Gastroesophageal sphincter (tissue), 4 donors: ENCODE measurements around the gene C1QL1. TPM values are rescaled to one million over a fixed set of nuclear protein-coding genes. Genes with fewer than 3 reads are reported as not detected.

Source experiments
- ATAC-seq: fragments of 150-250 bp; one replicate; pipeline ENCODE4 v1.9.1; 2016; ENCODE audit warnings: mild to moderate bottlenecking, moderate library complexity
- H3K27ac ChIP-seq, 4 donors: fragments of 200-600 bp; sonication (generic) in 3 of 4; 1 replicate in 3 of 4; 2 replicates in 1 of 4; pipeline ENCODE4 v1.5.1; 2016 to 2019
- H3K27me3 ChIP-seq: fragments of 200-600 bp; sonication (generic); one replicate; pipeline ENCODE4 v1.5.1; 2019
- H3K36me3 ChIP-seq, 2 donors: fragments of 200-600 bp; sonication (generic); one replicate each; pipeline ENCODE4 v1.5.1; 2019; ENCODE audit warnings: control low read depth in 1 of 2
- H3K4me1 ChIP-seq, 3 donors: fragments of 200-600 bp; sonication (generic); 1 replicate in 2 of 3; 2 replicates in 1 of 3; pipeline ENCODE4 v1.5.1; 2016 to 2019; ENCODE audit warnings: control low read depth in 2 of 3
- H3K4me3 ChIP-seq, 2 donors: fragments of 200-600 bp; sonication (generic); one replicate each; pipeline ENCODE4 v1.5.1; 2019; ENCODE audit warnings: mild to moderate bottlenecking in 1 of 2, moderate library complexity in 1 of 2
- H3K9me3 ChIP-seq, 3 donors: fragments of 200-600 bp; sonication (generic); one replicate each; pipeline ENCODE4 v1.5.1; 2017 to 2019; ENCODE audit warnings: control low read depth in 2 of 3
- CTCF ChIP-seq, 4 experiments: fragments of 200-600 bp in 2 of 4; fragments of 450-650 bp in 2 of 4; sonication (generic) in 1 of 4; IDR thresholded peaks; one replicate each; pipeline ENCODE4 v1.5.1; 2017 to 2019; ENCODE audit warnings: antibody characterized with exemption in 4 of 4, mild to moderate bottlenecking in 2 of 4, moderate library complexity in 2 of 4
- EP300 ChIP-seq: sonication (generic); formaldehyde crosslinking; IDR thresholded peaks from one replicate; pipeline ENCODE4 v1.6.1; 2017; ENCODE audit warnings: antibody characterized with exemption, mild to moderate bottlenecking
- POLR2A ChIP-seq, 2 donors: fragments of 450-650 bp; IDR thresholded peaks; one replicate each; pipeline ENCODE4 v1.6.1; 2017; ENCODE audit warnings: antibody characterized with exemption in 2 of 2, mild to moderate bottlenecking in 2 of 2, moderate library complexity in 1 of 2
- POLR2AphosphoS5 ChIP-seq: sonication (generic); formaldehyde crosslinking; IDR thresholded peaks from one replicate; pipeline ENCODE4 v1.6.1; 2017; ENCODE audit warnings: antibody characterized with exemption
- WGBS, 2 donors: methylation state at CpG; one replicate each; pipeline ENCODE4 v1.1.5; 2018; ENCODE audit warnings: low coverage in 1 of 2; 5-methylcytosine and 5-hydroxymethylcytosine counted together
- total RNA-seq, 4 donors: library from RNA; depleted of rRNA; stranded (reverse); fragments of >200 nt; gene quantifications; one replicate each; pipeline ENCODE4 v1.1.0, GENCODE V29; 2016

Gene C1QL1
- 1 to 10 TPM; 4.1 to 7.1 (median 5.0) TPM for total RNA-seq

DNA sequence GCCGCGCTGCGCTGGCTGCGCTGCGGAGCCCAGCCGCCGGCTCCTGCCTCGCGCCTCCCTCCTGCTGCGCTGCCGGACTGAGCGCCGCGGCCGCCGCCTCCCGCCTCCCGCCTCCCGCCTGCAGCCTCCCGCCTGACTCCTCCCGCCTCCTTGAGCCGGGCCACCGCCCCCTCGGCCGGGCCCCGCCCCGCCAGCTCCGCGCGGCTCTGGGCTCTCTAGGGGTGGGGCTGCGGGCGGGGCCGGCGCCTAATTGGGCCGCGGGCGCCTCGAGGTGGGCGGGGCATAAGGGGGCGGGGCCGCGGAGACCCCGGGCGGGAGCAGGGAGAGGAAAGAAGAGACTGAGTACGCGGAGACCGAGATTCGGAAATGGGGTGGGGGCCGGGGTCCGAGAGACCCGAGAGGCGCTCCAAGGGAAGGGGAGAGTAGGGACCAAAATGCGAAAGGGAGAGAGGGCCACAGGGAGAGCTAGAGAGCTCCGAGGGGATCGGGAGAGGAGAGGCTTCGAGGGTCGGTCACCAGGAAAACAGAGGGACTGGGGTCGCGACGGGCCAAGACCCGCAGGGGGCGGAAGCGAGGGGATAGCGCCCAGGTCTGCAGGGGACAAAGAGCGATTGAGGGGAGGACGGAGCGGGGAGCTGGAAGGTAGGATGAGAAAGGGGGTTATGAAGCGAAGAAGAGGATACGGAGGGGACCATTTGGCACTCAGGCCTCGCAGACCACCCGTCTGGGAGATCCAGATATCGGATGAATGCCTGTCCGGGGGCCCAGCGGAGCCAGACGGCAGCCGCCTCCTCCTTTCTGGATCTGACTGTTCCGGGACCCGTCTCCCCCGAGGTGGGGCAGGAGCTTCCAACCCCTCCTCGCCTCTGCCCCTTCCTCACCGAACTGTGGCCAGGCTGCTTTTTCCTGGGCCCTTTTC is at the start of gene C1QL1:
C1QL1 (minus strand) TSS at position 79 of the 919 bp plus-strand sequence. CDS start 255 bp downstream, outside the sequence.
- TF ChIP-seq POLR2AphosphoS5 (no peak), POLR2A (IDR thresholded peaks at IDR 0.05) (peak; percentile 18 to 30), CTCF (IDR thresholded peaks at IDR 0.05) (no peak), EP300 (no peak)
- Histone ChIP-seq H3K27ac (peak within 1 kb of the TSS in 3 of 4 donors; percentile 37 to 89 (median 46)), H3K4me1 (peaks cover 0 to 55% (median 22%) of the 10 kb centered on the region in 3 donors), H3K36me3 (no peaks in the 10 kb centered on the region), H3K4me3 (peak within 1 kb of the TSS; percentile 17 to 55), H3K9me3 (no peaks in the 10 kb centered on the region), H3K27me3 (peaks cover 43% of the 10 kb centered on the region)
- ATAC-seq: peak; percentile 97
- WGBS, 2 donors: 7 to 12% methylated on average over 24 to 38 of the region's 81 CpGs

- no peaks in the 10 kb centered on the region for H3K27me3 ChIP-seq
- no peak overlapping the region for H3K27ac ChIP-seq
- H3K9me3 ChIP-seq: no peaks in the 10 kb centered on the region
- peaks cover 6 to 56% (median 43%) of the 10 kb centered on the region in 3 donors for H3K4me1 ChIP-seq
- TF ChIP-seq POLR2A (IDR thresholded peaks at IDR 0.05) (no peak), POLR2AphosphoS5 (no peak), CTCF (IDR thresholded peaks at IDR 0.05) (peak in 1 of 4 experiments; percentile 35), EP300 (no peak)
- ATAC-seq: no peak
- WGBS, 2 donors: 90 to 100% methylated on average over 1 to 2 of the region's 5 CpGs
- no peaks in the 10 kb centered on the region for H3K36me3 ChIP-seq
- no peak overlapping the region for H3K4me3 ChIP-seq
Observed at GRCh38 chr17:45016823-45017222, 48.7 kb upstream of the C1QL1 start.

DNA sequence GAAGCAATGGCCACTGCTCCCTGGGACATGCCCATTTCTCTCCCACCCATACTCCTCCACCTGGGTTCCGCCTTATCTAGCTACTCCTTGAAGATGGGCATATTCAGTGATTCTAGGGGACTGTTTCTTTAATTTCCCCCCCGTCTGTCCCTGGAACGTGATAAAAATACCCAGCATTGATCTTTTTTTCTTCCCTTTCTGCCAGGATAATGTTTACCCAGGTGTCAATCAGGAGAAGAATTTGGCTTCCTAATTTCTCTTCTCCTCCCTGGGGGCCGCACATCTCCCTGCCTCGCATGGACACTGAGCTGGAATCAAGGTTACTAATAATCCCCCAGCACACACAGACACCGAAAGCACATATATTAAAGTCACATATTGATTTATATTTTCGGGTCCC is 48.1 kb upstream of the C1QL1 start:
- H3K27ac ChIP-seq: no peak overlapping the region
- WGBS, 2 donors: 48 to 59% methylated on average over 5 to 7 of the region's 7 CpGs
- no peak for TF ChIP-seq EP300
- no peak for TF ChIP-seq POLR2AphosphoS5
- TF ChIP-seq CTCF (IDR thresholded peaks at IDR 0.05): no peak
- no peak for TF ChIP-seq POLR2A (IDR thresholded peaks at IDR 0.05)
- no peaks in the 10 kb centered on the region for H3K9me3 ChIP-seq
- ATAC-seq: no peak
- H3K4me3 ChIP-seq: no peak overlapping the region
- H3K4me1 ChIP-seq: peaks cover 4 to 51% (median 37%) of the 10 kb centered on the region in 3 donors
- H3K27me3 ChIP-seq: no peaks in the 10 kb centered on the region
- H3K36me3 ChIP-seq: no peaks in the 10 kb centered on the region

- Histone ChIP-seq H3K36me3 (no peaks in the 10 kb centered on the region), H3K9me3 (no peaks in the 10 kb centered on the region), H3K27me3 (no peaks in the 10 kb centered on the region), H3K27ac (peak overlapping the region in 3 of 4 donors; percentile 30 to 54 (median 33)), H3K4me1 (peaks cover 0 to 21% (median 13%) of the 10 kb centered on the region in 3 donors), H3K4me3 (no peak overlapping the region)
- WGBS, 2 donors: 41 to 65% methylated on average over 8 of the region's 17 CpGs
- ATAC-seq: peak; percentile 48
- TF ChIP-seq POLR2A (IDR thresholded peaks at IDR 0.05) (no peak), CTCF (IDR thresholded peaks at IDR 0.05) (no peak), EP300 (no peak), POLR2AphosphoS5 (no peak)
Observed at GRCh38 chr17:45013021-45013997, 45.2 kb upstream of the C1QL1 start.
